Measurements from ENCODE around the gene COBLL1. TPM values are rescaled to one million over a fixed set of nuclear protein-coding genes. Genes with fewer than 3 reads are reported as not detected.

COBLL1 gene
- total RNA-seq, 1 donor from 2014 or later, result 1.0 TPM

DNA sequence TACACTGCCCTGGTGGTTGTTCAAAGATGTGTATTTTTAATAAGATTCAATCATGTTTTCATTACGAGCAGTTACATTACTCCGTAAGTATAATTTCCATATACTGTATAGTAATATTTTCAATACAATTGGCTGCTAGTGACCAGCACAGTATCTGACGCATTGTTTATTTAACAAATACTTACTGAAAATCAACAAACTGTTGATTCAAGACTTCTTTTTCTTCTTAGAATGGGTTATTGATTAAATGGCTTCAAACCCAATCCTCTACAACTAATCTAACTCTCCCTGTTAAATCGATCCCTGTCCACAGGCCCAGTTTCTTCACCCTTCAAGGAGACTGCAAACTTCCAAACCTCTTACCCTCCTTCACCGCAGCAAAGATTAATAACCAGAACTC, 18.5 kb downstream of the COBLL1 start:
- Mint-ChIP-seq H3K27ac (no peak overlapping the region), H3K4me3 (no peak overlapping the region), H3K36me3 (no peaks in the 10 kb centered on the region), H3K9me3 (no peaks in the 10 kb centered on the region), H3K27me3 (ENCODE audit: insufficient read depth, low read depth) (no peaks in the 10 kb centered on the region), H3K4me1 (no peaks in the 10 kb centered on the region)
- no peak for DNase-seq (ENCODE audit: low spot score)
- Histone ChIP-seq H3K4me3 (no peak overlapping the region), H3K36me3 (no peaks in the 10 kb centered on the region), H3K79me2 (ENCODE audit: low read depth) (no peaks in the 10 kb centered on the region), H3K27ac (no peak overlapping the region), H3F3A (ENCODE audit: low read depth) (peaks cover 5% of the 10 kb centered on the region), H4K20me1 (ENCODE audit: low read depth) (no peaks in the 10 kb centered on the region), H3K27me3 (no peaks in the 10 kb centered on the region), H2AFZ (replicated peaks) (no peak overlapping the region), H3K9me3 (ENCODE audit: low read depth) (no peaks in the 10 kb centered on the region), H3K9ac (no peak overlapping the region), H3K4me1 (no peaks in the 10 kb centered on the region), H3K4me2 (no peak overlapping the region)
- TF ChIP-seq EZH2 (IDR thresholded peaks at IDR 0.05) (no peak), EZH2phosphoT487 (IDR thresholded peaks at IDR 0.05) (no peak)
- TF ChIP-seq, protein P1, sequence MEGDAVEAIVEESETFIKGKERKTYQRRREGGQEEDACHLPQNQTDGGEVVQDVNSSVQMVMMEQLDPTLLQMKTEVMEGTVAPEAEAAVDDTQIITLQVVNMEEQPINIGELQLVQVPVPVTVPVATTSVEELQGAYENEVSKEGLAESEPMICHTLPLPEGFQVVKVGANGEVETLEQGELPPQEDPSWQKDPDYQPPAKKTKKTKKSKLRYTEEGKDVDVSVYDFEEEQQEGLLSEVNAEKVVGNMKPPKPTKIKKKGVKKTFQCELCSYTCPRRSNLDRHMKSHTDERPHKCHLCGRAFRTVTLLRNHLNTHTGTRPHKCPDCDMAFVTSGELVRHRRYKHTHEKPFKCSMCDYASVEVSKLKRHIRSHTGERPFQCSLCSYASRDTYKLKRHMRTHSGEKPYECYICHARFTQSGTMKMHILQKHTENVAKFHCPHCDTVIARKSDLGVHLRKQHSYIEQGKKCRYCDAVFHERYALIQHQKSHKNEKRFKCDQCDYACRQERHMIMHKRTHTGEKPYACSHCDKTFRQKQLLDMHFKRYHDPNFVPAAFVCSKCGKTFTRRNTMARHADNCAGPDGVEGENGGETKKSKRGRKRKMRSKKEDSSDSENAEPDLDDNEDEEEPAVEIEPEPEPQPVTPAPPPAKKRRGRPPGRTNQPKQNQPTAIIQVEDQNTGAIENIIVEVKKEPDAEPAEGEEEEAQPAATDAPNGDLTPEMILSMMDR (IDR thresholded peaks at IDR 0.05), result no peak

DNA sequence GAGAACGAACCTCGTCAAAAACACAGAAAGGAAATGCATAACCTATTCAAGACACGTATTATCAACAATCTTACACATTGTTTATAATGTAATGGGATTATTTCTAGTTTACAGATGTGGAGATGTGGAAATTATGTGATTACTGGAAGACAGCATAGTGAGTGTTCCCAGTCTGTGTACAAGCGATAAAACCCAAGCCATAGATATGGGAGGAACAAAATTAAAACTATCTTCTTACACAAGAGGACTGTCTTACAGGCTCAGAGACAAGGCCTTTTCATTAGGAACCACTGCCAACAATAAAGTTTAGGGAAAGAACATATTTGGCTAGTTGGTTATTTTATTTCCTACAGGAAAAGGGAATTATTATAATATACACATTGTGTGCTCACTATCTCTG, 20.3 kb downstream of the COBLL1 start:
- no peak overlapping the region for H2AFZ ChIP-seq (replicated peaks)
- H3K36me3 ChIP-seq, result no peaks in the 10 kb centered on the region
- no peaks in the 10 kb centered on the region for H4K20me1 ChIP-seq (ENCODE audit: low read depth)
- no peaks in the 10 kb centered on the region for H3K4me1 Mint-ChIP-seq
- H3K27me3 ChIP-seq, result no peaks in the 10 kb centered on the region
- H3K79me2 ChIP-seq (ENCODE audit: low read depth), result no peaks in the 10 kb centered on the region
- no peaks in the 10 kb centered on the region for H3K9me3 Mint-ChIP-seq
- no peak overlapping the region for H3K27ac Mint-ChIP-seq
- H3K27me3 Mint-ChIP-seq (ENCODE audit: insufficient read depth, low read depth), result no peaks in the 10 kb centered on the region
- H3K4me2 ChIP-seq, result no peak overlapping the region
- H3K4me3 ChIP-seq, result no peak overlapping the region
- H3K4me1 ChIP-seq, result no peaks in the 10 kb centered on the region
- DNase-seq (ENCODE audit: low spot score), result no peak
- H3K27ac ChIP-seq, result no peak overlapping the region
- H3K9me3 ChIP-seq (ENCODE audit: low read depth), result no peaks in the 10 kb centered on the region
- TF ChIP-seq EZH2 (IDR thresholded peaks at IDR 0.05), result no peak
- TF ChIP-seq, protein P1 (IDR thresholded peaks at IDR 0.05), result no peak
- no peak overlapping the region for H3K9ac ChIP-seq
- H3K36me3 Mint-ChIP-seq, result no peaks in the 10 kb centered on the region
- H3K4me3 Mint-ChIP-seq, result no peak overlapping the region
- peaks cover 7% of the 10 kb centered on the region for H3F3A ChIP-seq (ENCODE audit: low read depth)

DNA sequence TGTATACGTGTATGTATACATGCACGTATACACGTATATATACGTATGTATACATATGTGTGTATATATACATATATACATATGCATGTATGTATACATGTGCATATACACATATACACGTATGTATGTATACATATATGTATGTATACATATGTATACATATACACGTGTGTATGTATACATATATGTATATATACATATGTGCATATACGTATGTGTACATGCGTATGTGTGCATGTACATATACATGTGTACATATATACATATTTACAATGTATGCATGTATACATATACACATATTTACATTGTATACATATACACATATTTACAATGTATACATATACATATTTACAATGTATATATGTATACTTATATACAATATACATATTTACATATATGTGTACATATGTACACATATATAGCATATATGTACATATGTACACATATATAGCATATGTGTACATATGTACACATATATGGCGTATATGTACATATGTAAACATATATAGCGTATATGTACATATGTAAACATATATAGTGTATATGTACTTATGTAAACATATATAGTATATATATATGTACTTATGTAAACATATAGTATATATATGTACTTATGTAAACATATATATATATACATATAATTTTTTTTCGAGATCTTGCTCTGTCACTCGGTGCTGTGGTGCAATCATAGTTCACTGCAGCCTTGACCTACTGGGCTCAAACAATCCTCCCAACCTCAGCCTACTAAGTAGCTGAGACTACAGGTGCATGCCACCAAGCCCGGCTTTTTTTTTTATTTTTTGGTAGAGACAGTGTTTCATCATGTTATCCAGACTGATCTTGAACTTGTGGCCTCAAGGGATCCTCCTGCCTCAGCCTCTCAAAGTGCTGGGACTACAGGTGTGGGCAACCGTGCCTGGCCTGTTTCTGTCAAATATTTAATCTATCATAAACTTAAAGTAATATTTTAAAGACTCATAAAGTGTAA, 23.2 kb downstream of the COBLL1 start:
- Histone ChIP-seq H3F3A (ENCODE audit: low read depth) (peaks cover 7% of the 10 kb centered on the region), H3K27me3 (no peaks in the 10 kb centered on the region), H3K36me3 (no peaks in the 10 kb centered on the region), H3K4me2 (no peak overlapping the region), H3K9me3 (ENCODE audit: low read depth) (no peaks in the 10 kb centered on the region), H3K4me3 (no peak overlapping the region), H3K9ac (no peak overlapping the region), H3K27ac (no peak overlapping the region), H4K20me1 (ENCODE audit: low read depth) (no peaks in the 10 kb centered on the region), H2AFZ (replicated peaks) (no peak overlapping the region), H3K79me2 (ENCODE audit: low read depth) (no peaks in the 10 kb centered on the region), H3K4me1 (no peaks in the 10 kb centered on the region)
- Mint-ChIP-seq H3K9me3 (no peaks in the 10 kb centered on the region), H3K27ac (no peak overlapping the region), H3K4me1 (no peaks in the 10 kb centered on the region), H3K36me3 (no peaks in the 10 kb centered on the region), H3K4me3 (no peak overlapping the region), H3K27me3 (ENCODE audit: insufficient read depth, low read depth) (no peaks in the 10 kb centered on the region)
- TF ChIP-seq, protein P1 (IDR thresholded peaks at IDR 0.05), result no peak
- TF ChIP-seq EZH2phosphoT487 (IDR thresholded peaks at IDR 0.05), result no peak
- no peak for TF ChIP-seq EZH2 (IDR thresholded peaks at IDR 0.05)
- no peak for DNase-seq (ENCODE audit: low spot score)

Data from neural progenitor cell (in vitro differentiated cells).